Transverse colon (tissue), 4 donors: ENCODE results near the gene KAZN.

Experiments used
- POLR2A ChIP-seq: fragments of 450-650 bp; IDR thresholded peaks from one replicate; pipeline ENCODE4 v1.6.1; 2016; ENCODE audit warnings: antibody characterized with exemption, mild to moderate bottlenecking, moderate library complexity
- POLR2AphosphoS5 ChIP-seq, 3 donors: sonication (generic); formaldehyde crosslinking; IDR thresholded peaks; one replicate each; pipeline ENCODE4 v1.6.1; 2016; ENCODE audit warnings: antibody characterized with exemption in 3 of 3
- TF ChIP-seq, protein P1 (sequence below), 5 experiments: fragments of 200-600 bp in 3 of 5; fragments of 450-650 bp in 2 of 5; sonication (generic) in 3 of 5; IDR thresholded peaks; 1 replicate in 2 of 5; 2 replicates in 3 of 5; pipeline ENCODE4 v1.5.1; 2016 to 2017; ENCODE audit warnings: antibody characterized with exemption in 5 of 5, inconsistent platforms in 3 of 5, mild to moderate bottlenecking in 2 of 5, moderate library complexity in 1 of 5

DNA sequence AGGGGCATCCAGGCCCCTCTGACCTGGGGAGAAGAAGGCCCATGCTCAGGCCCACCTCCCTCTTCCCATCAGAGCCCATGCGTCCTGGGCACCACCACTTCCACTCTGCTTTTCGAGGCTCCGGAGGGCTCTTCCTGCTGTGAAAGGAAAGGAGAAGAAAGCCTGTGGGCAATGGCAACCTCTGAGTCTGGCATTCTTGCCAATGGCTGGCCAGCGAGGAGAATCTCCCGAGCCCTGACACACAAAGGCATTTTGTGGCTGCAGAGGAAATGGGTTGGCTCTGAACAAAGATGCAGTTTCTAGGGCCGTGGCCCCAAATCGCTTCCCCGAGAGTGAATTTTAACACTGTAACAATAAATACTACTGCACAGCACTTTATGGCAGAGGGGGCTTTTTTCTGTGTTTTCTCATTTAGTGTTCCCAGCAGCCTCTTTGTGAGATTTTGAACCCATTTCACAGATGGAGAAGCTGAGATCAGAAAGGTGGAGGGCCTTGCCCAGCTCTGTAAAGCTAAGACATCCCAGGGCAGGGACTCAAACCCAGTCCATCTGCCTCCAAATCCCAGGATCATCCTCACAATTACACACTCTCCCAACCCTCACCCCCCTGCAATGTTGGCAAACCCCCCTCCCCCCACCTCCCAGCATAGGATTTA is 519.3 kb downstream of the KAZN start:
- TF ChIP-seq POLR2A (no peak), POLR2AphosphoS5 (IDR thresholded peaks at IDR 0.05) (no peak)
- TF ChIP-seq, protein P1, sequence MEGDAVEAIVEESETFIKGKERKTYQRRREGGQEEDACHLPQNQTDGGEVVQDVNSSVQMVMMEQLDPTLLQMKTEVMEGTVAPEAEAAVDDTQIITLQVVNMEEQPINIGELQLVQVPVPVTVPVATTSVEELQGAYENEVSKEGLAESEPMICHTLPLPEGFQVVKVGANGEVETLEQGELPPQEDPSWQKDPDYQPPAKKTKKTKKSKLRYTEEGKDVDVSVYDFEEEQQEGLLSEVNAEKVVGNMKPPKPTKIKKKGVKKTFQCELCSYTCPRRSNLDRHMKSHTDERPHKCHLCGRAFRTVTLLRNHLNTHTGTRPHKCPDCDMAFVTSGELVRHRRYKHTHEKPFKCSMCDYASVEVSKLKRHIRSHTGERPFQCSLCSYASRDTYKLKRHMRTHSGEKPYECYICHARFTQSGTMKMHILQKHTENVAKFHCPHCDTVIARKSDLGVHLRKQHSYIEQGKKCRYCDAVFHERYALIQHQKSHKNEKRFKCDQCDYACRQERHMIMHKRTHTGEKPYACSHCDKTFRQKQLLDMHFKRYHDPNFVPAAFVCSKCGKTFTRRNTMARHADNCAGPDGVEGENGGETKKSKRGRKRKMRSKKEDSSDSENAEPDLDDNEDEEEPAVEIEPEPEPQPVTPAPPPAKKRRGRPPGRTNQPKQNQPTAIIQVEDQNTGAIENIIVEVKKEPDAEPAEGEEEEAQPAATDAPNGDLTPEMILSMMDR (IDR thresholded peaks at IDR 0.05) = no peak
